GM10266 (cell line): ENCODE data around the gene FRAT1.

Experiments
- DNase-seq: peaks from one replicate; pipeline ENCODE4 v3.0.0; 2012; ENCODE audit errors: extremely low spot score
- TF ChIP-seq, protein P1 (sequence below): IDR thresholded peaks from 2 replicates; pipeline ENCODE4 v1.5.1; 2012; ENCODE audit warnings: mild to moderate bottlenecking, low read depth; ENCODE audit not compliant: control insufficient read depth, insufficient read depth; ENCODE audit errors: missing control alignments

The FRAT1 gene

DNA sequence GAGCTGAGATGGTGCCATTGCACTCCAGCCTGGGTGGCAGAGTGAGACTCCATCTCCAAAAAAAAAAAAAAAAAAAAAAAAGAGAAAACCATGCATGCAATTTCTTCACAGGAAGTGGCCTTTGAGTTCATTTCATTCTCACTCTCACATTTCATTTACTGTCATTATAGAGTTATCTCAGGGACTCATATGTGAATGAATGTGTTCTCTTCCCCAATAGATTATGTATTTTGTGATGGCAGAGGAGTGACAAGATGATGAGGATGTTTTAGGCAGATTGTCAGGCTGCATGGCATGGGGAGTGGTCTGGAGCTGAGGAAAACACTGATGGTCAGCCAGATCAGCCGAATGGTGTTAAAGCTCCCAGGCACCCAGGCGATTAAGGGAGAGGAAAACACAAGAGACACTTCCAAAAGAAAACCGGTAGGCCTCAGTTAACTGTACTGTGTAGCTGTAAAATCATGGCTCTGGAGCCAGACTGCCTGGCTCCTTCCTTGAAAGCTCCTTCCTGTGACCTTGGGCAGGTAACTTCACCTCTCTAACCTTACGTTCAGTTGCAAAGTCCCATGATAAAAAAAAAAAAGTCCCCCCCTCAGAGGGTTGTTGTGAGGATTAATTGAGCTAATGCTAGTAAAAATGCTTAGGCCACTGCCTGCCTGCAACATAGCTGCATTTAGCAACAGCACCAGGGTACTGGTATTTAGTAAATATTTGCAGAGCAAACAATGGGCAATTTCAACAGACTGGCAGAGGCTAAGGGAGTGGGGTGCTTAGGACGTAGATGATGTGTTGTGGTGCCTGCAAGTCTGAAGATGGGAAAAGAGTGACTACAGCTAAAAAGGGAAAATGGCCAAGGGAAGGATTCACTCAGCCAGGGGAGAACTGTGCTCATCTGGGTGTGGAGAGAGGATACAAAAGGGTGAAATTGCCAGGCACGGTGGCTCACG lies 8.6 kb downstream of the FRAT1 start:
- DNase-seq = no peak
- TF ChIP-seq, protein P1, sequence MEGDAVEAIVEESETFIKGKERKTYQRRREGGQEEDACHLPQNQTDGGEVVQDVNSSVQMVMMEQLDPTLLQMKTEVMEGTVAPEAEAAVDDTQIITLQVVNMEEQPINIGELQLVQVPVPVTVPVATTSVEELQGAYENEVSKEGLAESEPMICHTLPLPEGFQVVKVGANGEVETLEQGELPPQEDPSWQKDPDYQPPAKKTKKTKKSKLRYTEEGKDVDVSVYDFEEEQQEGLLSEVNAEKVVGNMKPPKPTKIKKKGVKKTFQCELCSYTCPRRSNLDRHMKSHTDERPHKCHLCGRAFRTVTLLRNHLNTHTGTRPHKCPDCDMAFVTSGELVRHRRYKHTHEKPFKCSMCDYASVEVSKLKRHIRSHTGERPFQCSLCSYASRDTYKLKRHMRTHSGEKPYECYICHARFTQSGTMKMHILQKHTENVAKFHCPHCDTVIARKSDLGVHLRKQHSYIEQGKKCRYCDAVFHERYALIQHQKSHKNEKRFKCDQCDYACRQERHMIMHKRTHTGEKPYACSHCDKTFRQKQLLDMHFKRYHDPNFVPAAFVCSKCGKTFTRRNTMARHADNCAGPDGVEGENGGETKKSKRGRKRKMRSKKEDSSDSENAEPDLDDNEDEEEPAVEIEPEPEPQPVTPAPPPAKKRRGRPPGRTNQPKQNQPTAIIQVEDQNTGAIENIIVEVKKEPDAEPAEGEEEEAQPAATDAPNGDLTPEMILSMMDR = no peak

DNA sequence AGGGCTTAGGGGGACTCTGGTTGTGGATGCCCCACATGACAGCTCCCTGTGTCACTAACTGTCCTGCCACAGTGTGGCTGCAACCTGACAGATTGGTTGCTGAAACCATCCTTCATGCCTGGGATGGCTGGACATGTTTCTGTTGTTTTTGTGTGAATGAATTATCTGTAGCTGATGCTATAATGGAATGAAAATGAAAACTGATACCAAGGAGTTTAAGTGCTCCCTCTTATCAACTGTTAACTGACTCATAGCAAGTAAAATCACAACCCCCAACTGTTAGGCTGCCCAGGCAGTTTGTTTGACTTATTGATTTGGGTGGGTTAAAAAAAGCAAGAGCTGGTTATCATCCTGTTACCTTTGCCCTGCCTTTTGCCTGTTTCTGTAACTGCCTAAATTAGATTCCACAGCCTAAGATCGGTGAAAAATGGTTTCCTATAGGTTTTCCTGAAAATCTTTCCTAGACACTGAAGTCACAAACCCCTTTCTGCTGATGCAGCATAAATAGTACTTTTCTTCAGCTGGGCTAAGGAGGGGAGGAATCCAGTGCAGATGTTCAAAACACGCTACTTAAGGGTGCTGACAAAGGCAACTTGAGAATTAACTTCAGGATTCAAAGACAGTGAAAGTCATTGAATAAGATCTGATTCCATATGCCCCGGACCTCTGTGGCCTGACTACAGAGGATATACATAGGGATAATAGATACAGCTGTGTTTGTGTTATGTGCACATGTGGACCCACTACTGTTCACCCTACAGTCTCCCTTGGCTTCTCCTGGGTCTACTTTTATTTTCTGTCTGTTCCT lies 9.8 kb downstream of the FRAT1 start:
- TF ChIP-seq, protein P1 = no peak
- DNase-seq = peak; percentile 42

DNA sequence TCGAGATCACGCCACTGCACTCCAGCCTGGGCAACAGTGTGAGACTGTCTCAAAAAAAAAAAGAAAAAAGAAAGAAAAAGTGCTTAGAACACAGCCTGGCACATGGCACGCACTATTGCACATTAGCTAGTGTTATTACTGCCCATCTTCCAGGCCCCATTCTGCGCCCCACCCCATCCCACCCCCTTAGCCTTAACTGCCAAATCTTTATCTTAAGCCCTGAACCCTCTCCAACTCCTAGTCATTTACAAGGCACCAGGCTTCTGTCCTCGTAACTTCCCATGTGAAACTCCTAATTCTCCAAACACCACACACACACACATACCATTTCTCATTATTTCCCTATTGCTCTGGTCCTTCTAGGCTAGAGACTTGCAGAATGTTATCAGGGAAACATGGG lies 10.7 kb downstream of the FRAT1 start:
- DNase-seq = no peak
- TF ChIP-seq, protein P1 = no peak

DNA sequence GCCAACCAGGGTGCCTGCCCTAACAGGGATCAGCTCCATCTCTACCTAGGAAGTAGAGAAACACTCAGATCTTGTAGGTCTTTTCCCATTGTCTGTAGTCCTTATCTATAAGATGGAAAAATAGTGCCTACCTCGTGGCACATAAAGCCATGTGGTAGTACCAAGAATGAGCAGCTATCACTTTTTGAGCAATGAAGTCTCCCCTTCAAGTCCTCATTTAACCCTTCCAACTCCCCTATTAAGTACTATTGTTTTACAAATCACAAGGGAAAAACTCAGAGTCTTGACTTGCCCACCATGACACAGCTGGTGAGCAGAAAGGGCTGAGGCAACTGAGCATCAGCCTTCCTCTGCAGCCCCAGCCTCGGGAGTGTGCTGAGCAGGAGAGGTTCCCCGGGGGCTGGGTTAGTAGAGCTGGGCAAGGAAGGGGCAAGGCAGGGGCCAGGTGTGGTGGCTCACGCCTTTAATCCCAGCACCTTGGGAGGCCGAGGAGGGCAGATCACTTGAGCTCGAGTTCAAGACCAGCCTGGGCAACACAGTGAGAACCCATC lies 12.2 kb downstream of the FRAT1 start:
- DNase-seq = no peak
- TF ChIP-seq, protein P1 = no peak

DNA sequence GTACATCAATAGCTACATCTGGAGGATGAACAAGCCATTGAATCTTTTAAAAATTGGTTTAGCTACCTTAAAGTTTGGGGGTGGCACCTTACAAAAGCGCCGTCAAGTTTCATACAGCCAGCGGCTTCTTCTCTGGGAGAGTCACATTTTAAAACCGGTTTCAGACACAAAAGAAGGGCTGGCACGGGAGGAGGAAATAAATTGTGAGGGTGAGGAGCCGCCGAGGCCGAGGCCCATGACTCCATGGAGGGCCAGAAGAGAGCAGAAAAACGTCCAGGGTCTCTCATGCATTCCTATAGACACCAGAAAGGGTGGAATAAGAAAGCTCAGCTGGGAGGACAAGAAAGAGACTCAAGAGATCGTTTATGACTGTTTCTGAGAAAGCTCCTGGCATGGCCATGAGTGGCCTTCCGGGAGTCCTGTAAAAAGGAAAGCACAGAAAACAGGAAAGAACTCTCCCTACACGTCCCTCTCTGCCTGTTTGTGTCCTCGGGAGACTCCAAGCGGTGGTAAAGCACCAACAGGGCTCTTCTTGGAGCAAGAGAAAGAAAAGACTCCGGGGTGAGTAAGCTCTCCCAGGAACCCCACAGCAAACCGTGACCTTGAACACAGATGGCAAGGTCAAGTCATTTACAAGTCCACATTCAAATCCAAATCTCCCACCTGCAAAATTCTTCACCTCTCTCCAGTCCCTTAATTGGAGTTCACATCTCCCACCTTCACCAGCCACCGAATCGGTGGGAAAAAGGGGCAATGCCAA lies 13.7 kb downstream of the FRAT1 start:
- no peak for DNase-seq
- TF ChIP-seq, protein P1 = peak; percentile 8

DNA sequence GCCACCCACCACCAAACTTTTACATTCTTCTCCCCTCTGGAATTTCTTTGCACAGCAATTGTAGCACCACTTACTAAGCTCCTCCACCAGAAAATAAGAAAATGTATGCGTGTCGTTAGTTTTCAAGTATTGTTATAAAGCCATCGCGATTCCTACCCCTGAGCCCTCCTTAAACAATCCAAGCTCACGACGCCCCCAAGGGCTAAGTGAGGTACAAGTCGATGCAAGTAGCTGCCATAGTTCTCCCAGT lies 14.2 kb downstream of the FRAT1 start:
- TF ChIP-seq, protein P1 = peak; percentile 8
- DNase-seq = no peak
